Esophagus squamous epithelium (tissue), 5 donors: ENCODE results near the gene TAS2R7. TPM values are rescaled to one million over a fixed set of nuclear protein-coding genes. Genes with fewer than 3 reads are reported as not detected.

Experiments
- DNase-seq: peaks from one replicate; lab custom pipeline; 2025; lab: John Stamatoyannopoulos, UW
- H3K27ac ChIP-seq, 4 donors: fragments of 200-600 bp; sonication (generic); one replicate each; pipeline ENCODE4 v1.5.1; 2016 to 2019; ENCODE audit warnings: mild to moderate bottlenecking in 1 of 4
- H3K27me3 ChIP-seq, 4 donors: fragments of 200-600 bp; sonication (generic); 1 replicate in 3 of 4; 2 replicates in 1 of 4; pipeline versions ENCODE4 v1.5.1 to v1.6.0; 2017 to 2021; ENCODE audit warnings: antibody characterized with exemption in 1 of 4
- H3K36me3 ChIP-seq, 3 donors: fragments of 200-600 bp; sonication (generic); one replicate each; pipeline ENCODE4 v1.5.1; 2016 to 2019
- H3K4me1 ChIP-seq, 3 donors: fragments of 200-600 bp; sonication (generic); one replicate each; pipeline ENCODE4 v1.5.1; 2017 to 2019
- H3K4me3 ChIP-seq, 4 donors: fragments of 200-600 bp; sonication (generic); 1 replicate in 3 of 4; 2 replicates in 1 of 4; pipeline ENCODE4 v1.5.1; 2016 to 2019; ENCODE audit warnings: mild to moderate bottlenecking in 2 of 4, moderate library complexity in 1 of 4
- H3K9me3 ChIP-seq, 3 donors: fragments of 200-600 bp; sonication (generic); one replicate each; pipeline ENCODE4 v1.5.1; 2016 to 2019
- POLR2A ChIP-seq, 4 donors: fragments of 450-650 bp; IDR thresholded peaks; one replicate each; pipeline ENCODE4 v1.6.1; 2017; ENCODE audit warnings: antibody characterized with exemption in 4 of 4, mild to moderate bottlenecking in 4 of 4, moderate library complexity in 3 of 4
- WGBS, 2 donors: methylation state at CpG; one replicate each; pipeline ENCODE4 v1.1.5; 2018; 5-methylcytosine and 5-hydroxymethylcytosine counted together
- intact Hi-C: fragments of 100-400 bp; cut with DNase I; formaldehyde crosslinking; loops from one replicate; pipeline ENCODE4 v1.15.0; 2022
- total RNA-seq, 4 donors: library from RNA; depleted of rRNA; stranded (reverse); fragments of >200 nt; gene quantifications; one replicate each; pipeline ENCODE4 v1.1.0, GENCODE V29; 2016
- TF ChIP-seq, protein P1 (sequence below), 6 experiments: fragments of 450-650 bp in 4 of 6; fragments of 200-600 bp in 2 of 6; sonication (generic) in 2 of 6; IDR thresholded peaks; one replicate each; pipeline ENCODE4 v1.5.1; 2016 to 2019; ENCODE audit warnings: antibody characterized with exemption in 6 of 6, mild to moderate bottlenecking in 4 of 6, moderate library complexity in 4 of 6
- donor health status: DM: yes; HTN: yes; CAD: no.

Gene TAS2R7
- total RNA-seq, 4 donors from 2014 or later: 0.40 TPM; not detected in 3

DNA sequence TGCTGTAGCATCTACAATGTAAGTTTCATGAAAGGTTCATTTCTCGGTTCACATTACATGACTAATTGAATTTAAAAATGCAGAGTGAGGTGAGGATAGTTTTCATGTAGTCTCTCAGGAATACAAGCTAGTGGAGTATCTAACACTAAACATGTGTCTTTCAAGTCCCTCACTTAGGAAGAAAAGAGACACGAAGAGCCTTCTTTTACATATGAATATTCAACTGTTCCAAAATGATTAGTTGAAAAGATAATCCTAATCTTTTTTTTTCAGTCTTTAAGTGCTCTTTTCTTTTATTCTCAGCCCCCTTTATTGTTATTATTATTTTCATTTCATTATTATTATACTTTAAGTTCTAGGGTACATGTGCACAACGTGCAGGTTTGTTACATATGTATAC is 36.0 kb upstream of the TAS2R7 start:
- Histone ChIP-seq H3K4me1 (no peaks in the 10 kb centered on the region), H3K27me3 (no peaks in the 10 kb centered on the region), H3K9me3 (no peaks in the 10 kb centered on the region), H3K36me3 (no peaks in the 10 kb centered on the region), H3K4me3 (no peak overlapping the region), H3K27ac (no peak overlapping the region)
- no peak for DNase-seq
- no peak for TF ChIP-seq POLR2A (IDR thresholded peaks at IDR 0.05)
- TF ChIP-seq, protein P1, sequence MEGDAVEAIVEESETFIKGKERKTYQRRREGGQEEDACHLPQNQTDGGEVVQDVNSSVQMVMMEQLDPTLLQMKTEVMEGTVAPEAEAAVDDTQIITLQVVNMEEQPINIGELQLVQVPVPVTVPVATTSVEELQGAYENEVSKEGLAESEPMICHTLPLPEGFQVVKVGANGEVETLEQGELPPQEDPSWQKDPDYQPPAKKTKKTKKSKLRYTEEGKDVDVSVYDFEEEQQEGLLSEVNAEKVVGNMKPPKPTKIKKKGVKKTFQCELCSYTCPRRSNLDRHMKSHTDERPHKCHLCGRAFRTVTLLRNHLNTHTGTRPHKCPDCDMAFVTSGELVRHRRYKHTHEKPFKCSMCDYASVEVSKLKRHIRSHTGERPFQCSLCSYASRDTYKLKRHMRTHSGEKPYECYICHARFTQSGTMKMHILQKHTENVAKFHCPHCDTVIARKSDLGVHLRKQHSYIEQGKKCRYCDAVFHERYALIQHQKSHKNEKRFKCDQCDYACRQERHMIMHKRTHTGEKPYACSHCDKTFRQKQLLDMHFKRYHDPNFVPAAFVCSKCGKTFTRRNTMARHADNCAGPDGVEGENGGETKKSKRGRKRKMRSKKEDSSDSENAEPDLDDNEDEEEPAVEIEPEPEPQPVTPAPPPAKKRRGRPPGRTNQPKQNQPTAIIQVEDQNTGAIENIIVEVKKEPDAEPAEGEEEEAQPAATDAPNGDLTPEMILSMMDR (IDR thresholded peaks at IDR 0.05): no peak
- intact Hi-C loops: no loop called here
- 81 to 93% methylated on average over 3 of the region's 3 CpGs for WGBS, 2 donors

DNA sequence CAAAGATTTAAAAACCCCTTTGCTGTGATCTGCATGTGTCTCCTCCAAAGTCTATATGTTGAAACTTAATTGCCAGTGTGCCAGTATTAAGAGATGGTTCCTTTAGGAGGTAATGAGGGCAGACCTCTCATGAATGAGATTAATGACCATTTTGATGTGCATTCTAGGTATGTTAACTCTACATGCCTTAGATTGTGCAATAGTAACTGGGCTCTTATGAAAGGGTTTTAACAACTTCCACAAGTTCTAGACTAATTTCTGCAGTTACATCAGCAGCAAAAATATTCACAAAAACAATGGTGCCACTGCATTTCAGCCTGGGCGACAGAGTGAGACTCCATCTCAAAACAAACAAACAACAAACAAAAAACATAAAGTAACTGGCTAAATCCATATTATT is 27.6 kb upstream of the TAS2R7 start:
- H3K36me3 ChIP-seq: no peaks in the 10 kb centered on the region
- no peak overlapping the region for H3K4me3 ChIP-seq
- no peak for TF ChIP-seq POLR2A (IDR thresholded peaks at IDR 0.05)
- TF ChIP-seq, protein P1 (IDR thresholded peaks at IDR 0.05): no peak
- no peak for DNase-seq
- H3K9me3 ChIP-seq: no peaks in the 10 kb centered on the region
- intact Hi-C loops: no loop called here
- no peak overlapping the region for H3K27ac ChIP-seq
- no peaks in the 10 kb centered on the region for H3K4me1 ChIP-seq
- H3K27me3 ChIP-seq: no peaks in the 10 kb centered on the region
- 88 to 91% methylated on average over 1 of the region's 1 CpG for WGBS, 2 donors

DNA sequence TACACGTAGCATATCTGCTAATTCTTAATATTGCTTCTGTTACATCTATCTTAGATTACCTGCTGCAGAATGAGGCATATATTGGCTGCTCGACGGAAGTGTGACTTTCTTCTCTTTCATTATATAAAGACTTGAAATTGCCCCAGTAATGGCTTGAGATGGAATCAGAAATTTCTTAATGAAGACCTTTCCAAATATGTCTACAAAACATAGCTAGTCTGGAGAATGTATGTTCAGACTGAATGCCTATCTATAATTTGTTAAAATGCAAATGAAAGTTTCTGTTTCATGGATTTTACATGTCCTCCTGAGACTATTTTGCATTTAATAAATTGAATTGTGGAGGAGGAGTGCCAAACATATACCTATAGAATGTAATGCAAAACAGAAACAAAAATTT is 23.8 kb upstream of the TAS2R7 start, which contains the start of gene TAS2R10:
TAS2R10 (minus strand) TSS at position 101 of the 400 bp plus-strand sequence; CDS start at position 12, 89 bp downstream.
- H3K36me3 ChIP-seq: no peaks in the 10 kb centered on the region
- WGBS, 2 donors: 86 to 87% methylated on average over 3 of the region's 3 CpGs
- H3K27me3 ChIP-seq: no peaks in the 10 kb centered on the region
- H3K4me1 ChIP-seq: no peaks in the 10 kb centered on the region
- intact Hi-C loops: no loop called here
- no peak for DNase-seq
- H3K27ac ChIP-seq: no peak within 1 kb of the TSS
- TF ChIP-seq, protein P1 (IDR thresholded peaks at IDR 0.05): no peak
- TF ChIP-seq POLR2A (IDR thresholded peaks at IDR 0.05): no peak
- H3K4me3 ChIP-seq: no peak within 1 kb of the TSS
- no peaks in the 10 kb centered on the region for H3K9me3 ChIP-seq

DNA sequence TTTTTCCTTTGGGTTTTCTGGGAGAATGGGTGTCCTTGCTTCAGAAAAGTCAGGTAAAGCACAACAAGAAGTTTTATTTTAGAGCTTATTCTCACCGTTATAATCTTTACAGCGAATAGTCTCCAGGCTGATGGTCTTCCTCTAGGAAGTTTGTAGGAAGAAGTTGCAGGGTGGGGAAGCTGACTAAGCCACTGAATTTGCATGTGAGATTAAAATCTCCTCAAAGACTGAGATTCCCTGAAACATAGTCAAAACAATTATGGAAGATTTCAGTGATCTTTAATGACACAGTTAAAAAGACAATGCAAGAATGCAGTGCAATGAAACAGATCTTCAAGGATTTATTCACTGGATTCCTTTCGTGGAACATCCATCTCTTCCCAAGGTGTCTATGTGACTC is 22.5 kb upstream of the TAS2R7 start:
- DNase-seq: no peak
- Histone ChIP-seq H3K27me3 (no peaks in the 10 kb centered on the region), H3K4me1 (no peaks in the 10 kb centered on the region), H3K36me3 (no peaks in the 10 kb centered on the region), H3K4me3 (no peak overlapping the region), H3K9me3 (no peaks in the 10 kb centered on the region), H3K27ac (no peak overlapping the region)
- 77 to 90% methylated on average over 3 of the region's 3 CpGs for WGBS, 2 donors
- intact Hi-C loops: no loop called here
- TF ChIP-seq, protein P1 (IDR thresholded peaks at IDR 0.05): no peak
- TF ChIP-seq POLR2A (IDR thresholded peaks at IDR 0.05): no peak

DNA sequence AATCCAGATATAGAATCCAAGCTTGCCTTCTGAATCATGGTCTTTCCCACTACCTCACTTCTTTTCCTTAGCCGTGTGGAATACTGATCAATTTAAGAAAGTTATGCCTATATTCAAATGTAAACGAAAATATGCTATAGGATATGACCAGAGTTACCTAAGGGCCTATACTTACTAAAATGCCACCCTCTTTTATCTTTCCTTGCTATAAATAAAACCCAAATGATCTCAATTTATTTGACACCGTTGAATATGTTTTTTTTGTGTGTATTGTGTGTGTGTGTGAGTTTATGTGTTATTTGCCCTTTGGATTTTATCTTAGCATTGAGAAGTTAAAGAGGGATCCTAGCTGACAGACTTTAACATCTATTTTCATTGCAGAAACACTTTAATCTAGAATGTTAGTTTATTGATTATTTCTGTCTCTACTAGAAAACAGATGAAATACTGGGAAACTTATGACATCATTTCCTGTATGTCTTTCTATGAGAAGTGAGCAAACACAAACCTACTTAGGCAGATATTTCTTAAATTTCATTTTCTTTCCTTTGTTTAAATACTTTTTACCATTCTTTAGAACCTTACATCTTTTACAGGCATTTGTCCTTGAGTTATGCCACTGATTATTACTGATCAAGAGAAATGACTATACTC is 9.6 kb upstream of the TAS2R7 start:
- TF ChIP-seq, protein P1 (IDR thresholded peaks at IDR 0.05): no peak
- no peak for TF ChIP-seq POLR2A (IDR thresholded peaks at IDR 0.05)
- no peak overlapping the region for H3K4me3 ChIP-seq
- H3K36me3 ChIP-seq: no peaks in the 10 kb centered on the region
- intact Hi-C loops: no loop called here
- H3K9me3 ChIP-seq: no peaks in the 10 kb centered on the region
- DNase-seq: no peak
- no peaks in the 10 kb centered on the region for H3K27me3 ChIP-seq
- H3K27ac ChIP-seq: no peak overlapping the region
- H3K4me1 ChIP-seq: no peaks in the 10 kb centered on the region
- 64 to 76% methylated on average over 3 of the region's 3 CpGs for WGBS, 2 donors
